IPS-18c (cell line): Measurements from ENCODE around the gene ANKRD52.

ENCODE experiments used
- H3K4me3 ChIP-seq: 2 replicates; pipeline ENCODE4 v1.7.0; 2013; ENCODE audit warnings: low read depth, mild to moderate bottlenecking, low read length, moderate library complexity; ENCODE audit not compliant: insufficient read depth
- H3K9me3 ChIP-seq: one replicate; pipeline ENCODE4 v1.6.1; 2013; ENCODE audit warnings: mild to moderate bottlenecking, low read length, moderate library complexity; ENCODE audit not compliant: control insufficient read depth, insufficient read depth

The ANKRD52 gene

GRCh38 chr12:56224954-56225353 lies 33.2 kb downstream of the ANKRD52 start:
- peaks cover 3% of the 10 kb centered on the region for H3K9me3 ChIP-seq
- peak overlapping the region; percentile 74 for H3K4me3 ChIP-seq

GRCh38 chr12:56224102-56224701 lies 34.0 kb downstream of the ANKRD52 start, which contains the start of gene NABP2:
Gene NABP2 (plus strand): TSS chr12:56224342. CDS start chr12:56224857, 515 bp downstream.
- Histone ChIP-seq H3K9me3 (peaks cover 3% of the 10 kb centered on the region), H3K4me3 (peak within 1 kb of the TSS; percentile 74)

- peak overlapping the region; percentile 34; the same call in 1 of the 2 replicates for H3K4me3 ChIP-seq
- peaks cover 3% of the 10 kb centered on the region for H3K9me3 ChIP-seq
These were observed 34.5 kb downstream of the ANKRD52 start for GRCh38 chr12:56223571-56224101.

GRCh38 chr12:56222531-56222895 lies 35.7 kb downstream of the ANKRD52 start:
- Histone ChIP-seq H3K9me3 (peaks cover 5% of the 10 kb centered on the region), H3K4me3 (peak overlapping the region; percentile 82)

- Histone ChIP-seq H3K4me3 (peak within 1 kb of the TSS; percentile 82), H3K9me3 (peaks cover 5% of the 10 kb centered on the region)
These were observed 36.2 kb downstream of the ANKRD52 start, which contains the start of gene RNF41 for GRCh38 chr12:56221757-56222530. Gene RNF41 (minus strand): TSS chr12:56221922. CDS start chr12:56214047, 7,875 bp downstream.

- peaks cover 5% of the 10 kb centered on the region for H3K9me3 ChIP-seq
These were observed 36.9 kb downstream of the ANKRD52 start for GRCh38 chr12:56221232-56221756.

GRCh38 chr12:56220611-56221231 lies 37.5 kb downstream of the ANKRD52 start:
- Histone ChIP-seq H3K9me3 (peaks cover 5% of the 10 kb centered on the region), H3K4me3 (peak overlapping the region; percentile 82)

More at GRCh38 chr12:56221232-56221756, 36.9 kb downstream of the ANKRD52 start:
- H3K4me3 ChIP-seq, result peak overlapping the region; percentile 82

GRCh38 chr12:56219840-56220239 lies 38.3 kb downstream of the ANKRD52 start:
- no peak overlapping the region for H3K4me3 ChIP-seq
- peaks cover 5% of the 10 kb centered on the region for H3K9me3 ChIP-seq

- Histone ChIP-seq H3K9me3 (peaks cover 5% of the 10 kb centered on the region), H3K4me3 (no peak overlapping the region)
These were observed 41.7 kb downstream of the ANKRD52 start for GRCh38 chr12:56216461-56216860.

GRCh38 chr12:56213878-56214277 lies 44.3 kb downstream of the ANKRD52 start:
- Histone ChIP-seq H3K9me3 (peaks cover 2% of the 10 kb centered on the region), H3K4me3 (no peak overlapping the region)

GRCh38 chr12:56212361-56212760 lies 45.8 kb downstream of the ANKRD52 start:
- Histone ChIP-seq H3K9me3 (no peaks in the 10 kb centered on the region), H3K4me3 (no peak overlapping the region)

GRCh38 chr12:56208006-56208405 lies 50.2 kb downstream of the ANKRD52 start:
- Histone ChIP-seq H3K4me3 (no peak overlapping the region), H3K9me3 (no peaks in the 10 kb centered on the region)

- H3K4me3 ChIP-seq, result no peak overlapping the region
- H3K9me3 ChIP-seq, result no peaks in the 10 kb centered on the region
These were observed 51.6 kb downstream of the ANKRD52 start for GRCh38 chr12:56206452-56207166.

- Histone ChIP-seq H3K9me3 (no peaks in the 10 kb centered on the region), H3K4me3 (no peak overlapping the region)
These were observed 52.7 kb downstream of the ANKRD52 start for GRCh38 chr12:56205445-56205844.

- Histone ChIP-seq H3K9me3 (no peaks in the 10 kb centered on the region), H3K4me3 (no peak overlapping the region)
These were observed 53.9 kb downstream of the ANKRD52 start for GRCh38 chr12:56204275-56204674.

- H3K4me3 ChIP-seq, result no peak overlapping the region
- no peaks in the 10 kb centered on the region for H3K9me3 ChIP-seq
These were observed 55.3 kb downstream of the ANKRD52 start for GRCh38 chr12:56202838-56203237.

GRCh38 chr12:56202366-56202765 lies 55.8 kb downstream of the ANKRD52 start:
- Histone ChIP-seq H3K4me3 (no peak overlapping the region), H3K9me3 (no peaks in the 10 kb centered on the region)
